Stimulated activated CD8-positive, alpha-beta memory T cell treated with anti-CD3 and anti-CD28 coated beads, Interleukin-15, amount 100 ng/mL, for 4 hours (primary cell): Measurements from ENCODE around the gene NID1.
A peak's percentile ranks its signal among the peaks of the same experiment; 100 is the strongest.
"Not testable (repeated sequence)": the region's sequence is repeated elsewhere in the genome, so short reads cannot be mapped to it uniquely, and the experiment has no call there.

ENCODE experiments used
- DNase-seq, 2 donors: peaks; one replicate each; pipeline ENCODE4 v3.0.0-alpha.2; 2020; ENCODE audit warnings: low read depth in 2 of 2

Gene NID1

DNA sequence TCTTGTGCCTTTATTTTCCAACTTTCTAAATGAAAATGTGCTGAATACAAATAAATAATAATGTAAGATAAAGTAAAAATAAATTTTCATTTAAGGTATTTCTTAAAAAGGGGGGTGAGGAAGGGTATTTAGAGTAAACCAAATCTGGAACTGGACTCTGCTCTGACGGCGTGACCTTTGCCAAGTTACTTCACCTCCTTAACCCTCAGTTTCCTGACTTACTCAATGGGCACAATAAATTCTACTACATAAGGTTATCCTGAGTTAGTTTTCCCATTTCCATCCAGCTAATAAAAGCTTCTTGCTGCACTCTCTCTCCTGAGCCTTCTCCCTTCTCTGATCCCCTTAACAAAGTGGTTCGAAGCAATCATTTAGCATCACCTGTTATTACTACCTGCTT lies 93.9 kb downstream of the NID1 start:
- DNase-seq: no peak

DNA sequence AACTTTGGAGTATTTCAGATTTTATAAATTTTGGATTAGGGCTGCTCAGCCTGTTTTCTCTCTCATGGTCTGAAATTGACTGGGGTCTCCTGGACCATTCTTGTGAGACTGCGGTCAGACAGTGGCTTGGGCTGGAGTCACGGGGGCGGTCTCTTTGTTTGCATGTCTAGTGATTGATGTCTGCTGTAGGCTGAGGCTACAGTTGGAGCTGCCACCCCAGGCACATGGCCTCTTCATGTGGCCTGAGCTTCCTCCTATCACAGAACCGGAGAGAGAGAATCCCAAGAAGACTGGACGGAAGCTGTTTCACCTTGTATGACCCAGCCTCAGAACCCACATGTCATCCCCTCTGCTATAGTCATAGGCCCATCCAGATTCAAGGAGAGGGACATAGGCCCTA lies 96.1 kb downstream of the NID1 start:
- no peak for DNase-seq

DNA sequence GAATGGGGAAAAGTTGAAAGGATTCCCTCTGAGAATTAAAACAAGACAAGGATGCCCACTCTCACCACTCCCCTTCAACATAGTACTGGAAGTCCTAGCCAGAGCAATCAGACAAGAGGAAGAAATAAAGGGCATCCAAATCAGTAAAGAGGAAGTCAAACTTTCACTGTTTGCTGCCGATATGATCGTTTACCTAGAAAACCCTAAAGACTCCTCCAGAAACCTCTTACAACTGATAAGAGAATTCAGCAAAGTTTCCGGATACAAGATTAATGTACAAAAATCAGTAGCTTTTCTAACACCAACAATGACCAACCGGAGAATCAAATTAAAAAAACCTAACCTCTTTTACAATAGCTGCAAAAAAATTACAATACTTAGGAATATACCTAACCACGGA lies 98.8 kb downstream of the NID1 start:
- not testable (repeated sequence) for DNase-seq

DNA sequence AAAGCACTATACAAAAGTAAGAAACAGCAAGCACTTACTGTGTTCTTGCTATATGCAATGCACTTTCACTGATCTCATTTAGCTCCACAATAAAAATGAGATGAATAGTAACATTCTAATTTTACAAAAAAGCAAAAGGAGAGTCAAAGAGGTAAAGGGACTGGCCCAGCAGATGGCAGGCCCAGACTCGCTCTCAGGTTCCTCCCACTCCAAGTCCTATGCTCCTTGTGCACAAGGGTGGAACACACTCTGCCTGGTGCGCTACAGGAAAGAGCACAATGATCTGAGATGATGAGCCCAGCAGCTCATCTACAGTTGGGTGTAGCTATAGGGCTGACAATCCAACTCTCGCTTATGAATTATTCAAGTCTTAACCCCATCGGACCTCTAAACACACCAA lies 104.1 kb downstream of the NID1 start:
- no peak for DNase-seq

DNA sequence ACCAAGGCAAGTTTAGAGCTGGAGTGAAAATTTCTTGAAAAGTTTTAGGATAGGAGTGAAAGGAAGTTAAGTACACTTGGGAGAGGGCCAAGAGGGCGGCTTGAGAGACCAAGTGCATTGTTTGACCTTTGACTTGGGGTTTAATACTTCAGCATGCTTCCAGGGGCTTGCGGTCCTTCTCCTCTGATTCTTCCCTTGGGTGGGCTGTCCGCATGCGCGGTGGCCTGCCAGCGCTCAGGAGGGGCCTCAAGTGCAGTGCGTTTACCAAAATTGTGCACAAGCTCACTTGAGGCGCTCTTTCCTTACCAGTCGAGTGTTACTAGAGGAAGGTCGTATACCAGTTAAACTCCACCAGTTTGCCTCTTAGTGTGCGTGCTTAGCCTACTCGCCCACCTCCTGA lies 106.9 kb downstream of the NID1 start:
- DNase-seq: no peak

DNA sequence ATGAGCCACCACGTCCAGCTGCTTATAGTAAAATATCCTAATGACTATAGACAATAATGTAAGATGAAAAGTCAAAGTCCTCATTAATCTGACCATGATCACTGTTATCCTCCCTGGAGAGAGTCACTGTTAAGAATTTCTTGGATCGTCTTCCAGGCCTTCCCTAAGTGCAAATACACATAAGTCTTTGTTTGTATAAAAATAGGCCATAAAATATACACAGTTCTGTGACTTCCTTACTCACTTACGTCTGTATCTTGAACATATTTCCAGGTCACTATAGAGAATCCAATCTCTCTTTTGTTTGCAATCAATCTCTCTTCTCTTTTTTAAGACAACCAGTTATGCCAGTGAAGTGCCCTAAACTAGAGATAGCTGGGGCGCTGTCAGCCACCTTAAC lies 109.1 kb downstream of the NID1 start:
- DNase-seq: no peak

- peak in 1 of 2 donors; percentile 17 for DNase-seq
These were observed 110.3 kb downstream of the NID1 start for GRCh38 chr1:235954306-235955283.

DNA sequence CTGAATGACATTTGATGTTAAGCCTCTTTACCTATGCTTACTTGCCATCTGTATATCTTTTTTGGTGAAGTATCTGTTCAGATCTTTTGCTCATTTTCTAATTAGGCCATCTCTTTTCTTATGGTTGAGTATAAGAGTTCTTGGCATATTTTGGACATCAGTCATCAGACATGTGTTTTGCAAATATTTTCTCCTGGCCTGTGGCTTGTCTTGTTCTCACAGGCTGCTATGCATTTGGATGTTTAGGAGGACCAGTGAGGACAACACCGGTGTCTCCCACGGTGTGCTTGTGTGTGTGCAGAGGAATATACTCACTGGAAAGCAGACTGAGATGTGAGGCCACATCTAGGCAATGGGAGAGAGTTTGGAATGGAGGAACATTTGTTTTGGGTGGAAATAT lies 111.1 kb downstream of the NID1 start:
- no peak for DNase-seq

DNA sequence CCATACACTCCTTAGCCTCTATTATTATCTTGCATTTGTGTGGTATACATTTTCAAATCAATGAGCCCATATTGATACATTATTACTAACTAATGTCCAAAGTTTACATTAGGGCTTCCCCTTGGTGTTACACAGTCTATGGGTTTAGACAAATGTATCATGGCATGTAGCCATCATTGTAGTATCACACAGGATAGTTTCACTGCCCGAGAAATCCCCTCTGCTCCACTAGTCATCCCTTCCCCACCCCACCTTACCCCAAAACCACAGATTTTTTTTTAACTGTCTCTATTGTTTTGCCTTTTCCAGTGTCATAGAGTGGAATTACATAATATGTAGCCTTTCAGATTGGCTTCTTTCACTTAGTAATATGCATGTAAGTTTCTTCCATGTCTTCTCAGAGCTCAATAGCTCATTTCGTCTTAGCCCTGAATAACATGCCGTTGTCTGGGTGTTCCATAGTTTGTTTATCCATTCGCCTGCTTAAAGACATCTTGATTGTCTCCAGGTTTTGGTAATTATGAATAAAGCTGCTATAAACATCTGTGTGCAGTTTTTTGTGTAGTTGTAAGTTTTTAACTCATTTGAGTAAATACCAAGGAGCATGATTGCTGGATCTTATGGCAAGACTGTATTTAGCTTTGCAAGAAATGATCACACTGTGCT lies 111.8 kb downstream of the NID1 start:
- DNase-seq: no peak

GRCh38 chr1:235951661-235952060 lies 113.2 kb downstream of the NID1 start:
- no peak for DNase-seq

DNA sequence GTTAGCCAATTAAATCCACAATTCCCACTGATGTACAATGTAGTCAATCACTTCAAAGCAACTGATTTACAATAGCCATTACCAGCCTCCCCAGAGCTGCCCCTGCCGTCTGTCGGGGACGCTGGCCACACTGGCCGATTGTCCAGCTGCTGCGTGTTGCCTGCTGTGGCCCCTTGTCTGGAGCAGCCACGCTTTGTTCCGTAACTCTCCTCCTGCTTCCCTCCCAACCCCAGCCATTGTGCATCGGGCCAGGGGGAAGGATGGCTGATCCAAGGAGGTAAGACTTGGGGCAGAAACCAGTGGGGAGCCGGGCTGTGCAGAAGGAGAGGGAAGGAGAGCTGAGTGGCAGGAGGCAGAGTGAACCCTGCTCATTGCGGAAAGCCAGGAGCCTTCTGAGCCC lies 114.6 kb downstream of the NID1 start:
- no peak for DNase-seq

- no peak for DNase-seq
These were observed 116.0 kb downstream of the NID1 start for GRCh38 chr1:235948774-235949427.

GRCh38 chr1:235947989-235948388 lies 116.9 kb downstream of the NID1 start:
- DNase-seq: no peak

GRCh38 chr1:235946571-235946981 lies 118.3 kb downstream of the NID1 start:
- DNase-seq: no peak

- DNase-seq: no peak
These were observed 118.9 kb downstream of the NID1 start for GRCh38 chr1:235945775-235946570.

DNA sequence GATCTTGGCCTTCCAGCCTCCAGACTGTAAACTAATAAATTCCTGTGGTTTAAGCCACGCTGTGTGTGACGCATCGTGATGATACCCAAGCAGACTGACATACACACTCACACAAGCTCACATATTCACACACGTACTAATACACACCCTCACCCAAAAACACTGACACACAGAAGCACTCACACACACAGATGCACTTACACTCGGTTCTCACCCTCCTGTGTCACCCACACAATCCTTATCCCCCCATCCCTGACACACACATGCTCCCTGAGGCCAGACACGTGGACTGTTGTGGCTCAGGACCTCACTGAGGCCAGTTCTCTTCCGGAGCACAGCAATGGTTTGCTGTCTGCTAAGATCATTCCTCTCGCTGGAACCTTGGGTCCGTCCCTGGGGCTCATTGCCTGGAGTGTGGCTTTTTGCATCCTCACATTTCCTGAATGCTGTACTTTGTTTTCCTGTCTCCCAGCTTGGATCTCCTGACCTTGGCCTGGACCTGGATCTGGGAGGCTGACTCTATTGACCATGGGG lies 121.2 kb downstream of the NID1 start:
- no peak for DNase-seq

DNA sequence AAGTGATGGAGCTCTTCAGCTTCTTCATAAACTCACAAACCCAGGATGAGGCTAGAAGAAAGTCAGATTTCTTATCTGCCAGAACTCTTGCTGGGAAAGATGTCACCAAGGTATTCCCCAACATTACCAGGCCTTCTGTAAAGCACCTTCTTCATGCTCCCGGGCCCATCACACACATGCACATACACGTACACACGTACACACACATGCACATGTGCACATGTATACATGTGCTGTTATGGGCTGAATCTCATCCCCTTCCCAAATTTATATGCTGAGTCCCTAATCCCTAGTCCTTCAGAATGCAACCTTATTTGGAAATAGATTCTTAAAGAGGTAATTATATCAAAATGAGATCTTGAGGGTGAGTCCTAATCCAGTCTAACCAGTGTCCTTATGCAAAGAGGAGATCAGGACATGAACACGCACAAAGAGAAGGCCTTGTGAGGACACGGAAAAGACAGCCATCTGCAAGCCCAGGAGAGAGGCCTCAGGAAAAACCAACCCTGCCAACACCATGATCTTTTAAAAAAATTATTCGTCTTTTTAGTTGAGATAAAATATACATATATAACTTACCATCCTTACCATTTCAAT lies 121.8 kb downstream of the NID1 start:
- DNase-seq: no peak

DNA sequence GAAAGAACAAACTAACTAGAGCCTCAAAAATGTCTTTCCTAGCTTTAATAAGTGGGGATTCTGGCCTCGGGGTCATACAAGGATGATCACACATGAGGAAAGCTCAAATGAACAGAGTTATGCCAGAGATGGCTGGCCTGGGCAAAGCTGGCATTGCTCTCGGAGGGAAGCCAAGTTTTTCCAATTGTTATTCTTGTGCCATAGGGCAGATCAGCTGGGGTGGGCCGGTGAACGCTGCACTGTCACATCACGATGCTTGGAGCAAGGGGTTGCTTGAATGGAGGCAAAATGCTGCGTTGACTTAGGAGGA lies 122.3 kb downstream of the NID1 start:
- no peak for DNase-seq

- no peak for DNase-seq
These were observed 122.8 kb downstream of the NID1 start for GRCh38 chr1:235941876-235942624.

GRCh38 chr1:235940285-235940684 lies 124.6 kb downstream of the NID1 start:
- DNase-seq: no peak

GRCh38 chr1:235939480-235939775 lies 125.5 kb downstream of the NID1 start:
- no peak for DNase-seq
